Measurements from ENCODE around the gene POPDC2.
"Not testable (repeated sequence)": the region's sequence is repeated elsewhere in the genome, so short reads cannot be mapped to it uniquely, and the experiment has no call there.

GRCh38 chr3:119594929-119595328, 65.5 kb downstream of the POPDC2 start:
- not testable (repeated sequence) for TF ChIP-seq MAFK (IDR thresholded peaks at IDR 0.05; ENCODE audit: low read depth, low read length); CTCF (conservative IDR thresholded peaks at IDR 0.05; ENCODE audit: low read depth, low read length); RCOR1 (IDR thresholded peaks at IDR 0.05; ENCODE audit: insufficient replicate concordance, low read length); POLR2A (IDR thresholded peaks at IDR 0.05; ENCODE audit: low read depth, low read length)
